Esophagus muscularis mucosa (tissue), 4 donors: Measurements from ENCODE around the gene ATOH1.

Experiments
- CTCF ChIP-seq, 3 experiments: fragments of 200-600 bp in 2 of 3; fragments of 450-650 bp in 1 of 3; sonication (generic) in 2 of 3; IDR thresholded peaks; one replicate each; pipeline ENCODE4 v1.5.1; 2017 to 2019; ENCODE audit warnings: antibody characterized with exemption in 3 of 3, mild to moderate bottlenecking in 2 of 3, moderate library complexity in 1 of 3
- EP300 ChIP-seq: sonication (generic); formaldehyde crosslinking; IDR thresholded peaks from one replicate; pipeline ENCODE4 v1.6.1; 2017; ENCODE audit warnings: antibody characterized with exemption
- POLR2A ChIP-seq: fragments of 450-650 bp; IDR thresholded peaks from one replicate; pipeline ENCODE4 v1.6.1; 2017; ENCODE audit warnings: antibody characterized with exemption, moderate library complexity, mild to moderate bottlenecking, low read depth
- POLR2AphosphoS5 ChIP-seq, 2 donors: sonication (generic); formaldehyde crosslinking; IDR thresholded peaks; one replicate each; pipeline ENCODE4 v1.6.1; 2017; ENCODE audit warnings: antibody characterized with exemption in 2 of 2

- TF ChIP-seq CTCF (IDR thresholded peaks at IDR 0.05) (no peak), POLR2A (no peak), POLR2AphosphoS5 (IDR thresholded peaks at IDR 0.05) (no peak), EP300 (no peak)
Measured at GRCh38 chr4:93876754-93877153, 48.2 kb downstream of the ATOH1 start.
